ENCODE data around the gene OSTC. TPM values are rescaled to one million over a fixed set of nuclear protein-coding genes. Genes with fewer than 3 reads are reported as not detected.

The OSTC gene
- total RNA-seq (10 to 100 TPM; 53.8 to 80.3 (median 59.2) TPM), polyA plus RNA-seq (100 to 1,000 TPM in 1 of 3 donors, 10 to 100 TPM in 2; 67.9 to 105 (median 77.2) TPM)
- long read RNA-seq, donor 1, transcript OSTC-201 (4 exons, 1,077 nt), result major isoform, 124 of 136 reads
- long read RNA-seq, donor 1, partial matches to known transcripts, result 8 of 136 reads
- long read RNA-seq, donor 1, other reads (novel, unspliced or antisense), result 0 of 136 reads
- long read RNA-seq, donor 2, transcript OSTC-201 (4 exons, 1,077 nt), result major isoform, 88 of 101 reads
- long read RNA-seq, donor 2, transcript OSTC-205 (3 exons, 876 nt), result minor isoform, 5 of 101 reads
- long read RNA-seq, donor 2, partial matches to known transcripts, result 8 of 101 reads
- long read RNA-seq, donor 2, other reads (novel, unspliced or antisense), result 0 of 101 reads

- peak within 1 kb of the TSS; percentile 84 to 94 (median 92) for H3K27ac ChIP-seq
- intact Hi-C loops (cut with DNase I; ENCODE audit: low total_unique reads), result no loop called here
- H3K4me3 ChIP-seq, result peak within 1 kb of the TSS; percentile 64 to 95 (median 86)
- DNase-seq, result peak; percentile 96
- TF ChIP-seq POLR2AphosphoS5 (IDR thresholded peaks at IDR 0.05) (peak; percentile 91 to 94 (median 93)), POLR2A (IDR thresholded peaks at IDR 0.05) (no peak)
- TF ChIP-seq, protein P1, sequence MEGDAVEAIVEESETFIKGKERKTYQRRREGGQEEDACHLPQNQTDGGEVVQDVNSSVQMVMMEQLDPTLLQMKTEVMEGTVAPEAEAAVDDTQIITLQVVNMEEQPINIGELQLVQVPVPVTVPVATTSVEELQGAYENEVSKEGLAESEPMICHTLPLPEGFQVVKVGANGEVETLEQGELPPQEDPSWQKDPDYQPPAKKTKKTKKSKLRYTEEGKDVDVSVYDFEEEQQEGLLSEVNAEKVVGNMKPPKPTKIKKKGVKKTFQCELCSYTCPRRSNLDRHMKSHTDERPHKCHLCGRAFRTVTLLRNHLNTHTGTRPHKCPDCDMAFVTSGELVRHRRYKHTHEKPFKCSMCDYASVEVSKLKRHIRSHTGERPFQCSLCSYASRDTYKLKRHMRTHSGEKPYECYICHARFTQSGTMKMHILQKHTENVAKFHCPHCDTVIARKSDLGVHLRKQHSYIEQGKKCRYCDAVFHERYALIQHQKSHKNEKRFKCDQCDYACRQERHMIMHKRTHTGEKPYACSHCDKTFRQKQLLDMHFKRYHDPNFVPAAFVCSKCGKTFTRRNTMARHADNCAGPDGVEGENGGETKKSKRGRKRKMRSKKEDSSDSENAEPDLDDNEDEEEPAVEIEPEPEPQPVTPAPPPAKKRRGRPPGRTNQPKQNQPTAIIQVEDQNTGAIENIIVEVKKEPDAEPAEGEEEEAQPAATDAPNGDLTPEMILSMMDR (IDR thresholded peaks at IDR 0.05 in 8 of 11, conservative IDR thresholded peaks at IDR 0.05 in 3 of 11), result peak in 4 of 11 experiments; percentile 10 to 27 (median 24)
- no peaks in the 10 kb centered on the region for H3K9me3 ChIP-seq
- H3K27me3 ChIP-seq (replicated peaks in 1 of 7), result no peaks in the 10 kb centered on the region
- peaks cover 22 to 48% (median 34%) of the 10 kb centered on the region in 6 donors for H3K4me1 ChIP-seq
- peaks cover 0 to 5% (median 0%) of the 10 kb centered on the region in 6 donors for H3K36me3 ChIP-seq
- WGBS, 5 donors, result 0 to 1% (median 0%) methylated on average over 42 to 45 of the region's 45 CpGs
Measured at GRCh38 chr4:108650212-108651013, at the start of gene OSTC. TSS of gene OSTC (plus strand) at chr4:108650599. CDS start at chr4:108650656, 57 bp downstream.

GRCh38 chr4:108601106-108601505 lies 49.3 kb upstream of the OSTC start:
- no peaks in the 10 kb centered on the region for H3K4me1 ChIP-seq
- no peaks in the 10 kb centered on the region for H3K27me3 ChIP-seq (replicated peaks in 1 of 7)
- no peak overlapping the region for H3K27ac ChIP-seq
- 73 to 86% (median 85%) methylated on average over 3 of the region's 3 CpGs for WGBS, 5 donors
- intact Hi-C loops (cut with DNase I; ENCODE audit: low total_unique reads), result no loop called here
- no peak for DNase-seq
- TF ChIP-seq POLR2AphosphoS5 (IDR thresholded peaks at IDR 0.05), result no peak
- TF ChIP-seq POLR2A (IDR thresholded peaks at IDR 0.05), result no peak
- TF ChIP-seq, protein P1 (IDR thresholded peaks at IDR 0.05 in 8 of 11, conservative IDR thresholded peaks at IDR 0.05 in 3 of 11), result no peak
- H3K36me3 ChIP-seq, result no peaks in the 10 kb centered on the region
- peaks cover 0 to 3% (median 0%) of the 10 kb centered on the region in 8 donors for H3K9me3 ChIP-seq
- H3K4me3 ChIP-seq, result no peak overlapping the region

- H3K4me3 ChIP-seq, result no peak overlapping the region
- H3K36me3 ChIP-seq, result no peaks in the 10 kb centered on the region
- intact Hi-C loops (cut with DNase I; ENCODE audit: low total_unique reads), result no loop called here
- no peaks in the 10 kb centered on the region for H3K27me3 ChIP-seq (replicated peaks in 1 of 7)
- H3K4me1 ChIP-seq, result no peaks in the 10 kb centered on the region
- WGBS, 5 donors, result 68 to 80% (median 78%) methylated on average over 1 of the region's 1 CpG
- DNase-seq, result no peak
- TF ChIP-seq POLR2A (IDR thresholded peaks at IDR 0.05) (no peak), POLR2AphosphoS5 (IDR thresholded peaks at IDR 0.05) (no peak)
- TF ChIP-seq, protein P1 (IDR thresholded peaks at IDR 0.05 in 8 of 11, conservative IDR thresholded peaks at IDR 0.05 in 3 of 11), result no peak
- H3K27ac ChIP-seq, result no peak overlapping the region
- peaks cover 0 to 6% (median 0%) of the 10 kb centered on the region in 8 donors for H3K9me3 ChIP-seq
Measured at GRCh38 chr4:108601532-108601931, 48.9 kb upstream of the OSTC start.

- no peaks in the 10 kb centered on the region for H3K36me3 ChIP-seq
- TF ChIP-seq POLR2A (IDR thresholded peaks at IDR 0.05) (no peak), POLR2AphosphoS5 (IDR thresholded peaks at IDR 0.05) (no peak)
- TF ChIP-seq, protein P1 (IDR thresholded peaks at IDR 0.05 in 8 of 11, conservative IDR thresholded peaks at IDR 0.05 in 3 of 11), result no peak
- H3K27ac ChIP-seq, result no peak overlapping the region
- no peaks in the 10 kb centered on the region for H3K4me1 ChIP-seq
- no peak overlapping the region for H3K4me3 ChIP-seq
- no peak for DNase-seq
- intact Hi-C loops (cut with DNase I; ENCODE audit: low total_unique reads), result no loop called here
- peaks cover 0 to 9% (median 0%) of the 10 kb centered on the region in 8 donors for H3K9me3 ChIP-seq
- WGBS, 5 donors, result 81 to 92% (median 91%) methylated on average over 3 of the region's 3 CpGs
- no peaks in the 10 kb centered on the region for H3K27me3 ChIP-seq (replicated peaks in 1 of 7)
Measured at GRCh38 chr4:108602163-108602562, 48.2 kb upstream of the OSTC start.

All from spleen (tissue), 13 donors.